HG02970 (cell line): ENCODE results near the gene ARID2.
A peak's percentile ranks its signal among the peaks of the same experiment; 100 is the strongest.

Experiments used
- ATAC-seq: cut with Tn5 transposase; IDR thresholded peaks from one replicate; pipeline ENCODE4 v1.9.1; 2021; ENCODE audit warnings: mild to moderate bottlenecking, moderate library complexity, moderate number of reproducible peaks; ENCODE audit not compliant: unreplicated experiment, low FRiP score

The ARID2 gene

DNA sequence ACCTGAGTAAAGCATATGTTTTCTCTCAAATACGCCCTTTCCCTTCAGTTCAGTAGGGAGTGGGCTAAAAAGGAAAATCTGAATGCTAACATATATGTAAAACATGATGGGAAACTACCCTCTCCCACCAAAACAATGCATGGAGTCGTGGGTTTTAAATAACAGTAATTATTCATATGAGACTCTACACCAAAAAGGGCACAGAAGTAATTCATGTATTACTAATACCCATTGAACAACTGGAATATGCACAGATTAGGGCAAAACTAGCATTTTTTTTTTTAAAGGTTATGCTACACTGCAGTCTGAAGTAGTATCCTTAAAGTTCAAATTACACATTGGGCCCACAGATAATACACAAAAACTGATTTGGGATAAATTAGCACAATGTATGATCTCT is 8.1 kb upstream of the ARID2 start:
- ATAC-seq = no peak

DNA sequence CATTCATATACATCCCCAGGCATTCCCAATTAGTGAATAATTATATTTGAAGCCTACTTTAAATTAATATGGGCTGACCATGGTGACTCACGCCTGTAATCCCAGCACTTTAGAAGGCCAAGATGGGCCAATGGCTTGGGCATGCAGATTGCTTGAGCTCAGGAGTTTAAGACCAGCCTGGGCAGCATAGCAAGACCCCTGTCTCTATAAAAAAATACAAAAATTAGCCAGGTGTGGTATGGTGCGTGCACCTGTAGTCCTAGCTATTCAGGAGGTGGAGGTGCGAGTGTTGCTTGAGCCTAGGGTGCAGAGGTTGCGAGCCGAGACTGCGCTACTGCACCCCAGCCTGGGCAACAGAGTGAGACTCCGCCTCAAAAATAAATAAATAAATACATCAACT is 7.6 kb upstream of the ARID2 start:
- no peak for ATAC-seq

DNA sequence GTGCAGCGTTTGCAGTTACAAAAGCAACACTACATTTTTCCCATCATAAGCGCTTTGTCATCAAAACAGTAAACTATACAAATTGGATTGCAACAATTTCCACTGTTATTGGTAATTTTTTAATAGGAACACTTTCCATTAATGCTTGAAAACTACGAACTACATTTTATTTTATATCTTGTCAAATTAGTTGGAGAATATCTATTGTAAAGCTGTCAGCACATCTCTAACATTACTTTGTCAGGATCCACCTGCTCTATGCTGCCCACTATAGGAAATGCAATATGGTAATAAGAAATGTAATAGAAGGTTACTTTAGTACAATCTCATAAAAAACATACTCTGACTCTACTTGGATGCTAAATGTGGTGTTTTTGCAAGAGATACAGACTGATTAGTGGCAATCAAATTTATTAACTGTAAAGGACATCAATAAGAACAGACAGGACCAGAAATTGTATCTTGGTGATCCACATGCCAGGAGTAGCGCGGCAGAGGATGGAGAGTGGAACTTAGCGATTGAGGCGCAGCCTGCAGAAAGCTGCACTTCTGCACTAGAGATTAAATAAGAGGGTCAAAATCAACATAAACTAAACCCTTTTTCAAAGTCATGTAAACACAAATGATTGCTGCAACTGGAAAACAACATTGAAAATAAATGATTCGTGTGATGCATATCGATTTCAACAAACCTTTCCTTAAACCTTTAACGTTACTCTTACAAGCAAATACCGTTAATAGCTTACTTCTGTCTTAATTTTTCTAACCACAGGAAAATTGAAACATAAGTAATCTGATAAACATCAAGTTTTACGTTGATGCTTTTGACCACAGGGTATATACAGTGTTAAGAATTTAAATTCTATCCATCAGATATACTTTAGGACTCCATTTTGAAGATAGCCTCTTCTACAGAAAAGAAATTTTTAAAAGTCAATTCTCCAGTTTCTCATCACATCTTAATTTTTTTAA is 3.6 kb upstream of the ARID2 start:
- ATAC-seq = no peak

DNA sequence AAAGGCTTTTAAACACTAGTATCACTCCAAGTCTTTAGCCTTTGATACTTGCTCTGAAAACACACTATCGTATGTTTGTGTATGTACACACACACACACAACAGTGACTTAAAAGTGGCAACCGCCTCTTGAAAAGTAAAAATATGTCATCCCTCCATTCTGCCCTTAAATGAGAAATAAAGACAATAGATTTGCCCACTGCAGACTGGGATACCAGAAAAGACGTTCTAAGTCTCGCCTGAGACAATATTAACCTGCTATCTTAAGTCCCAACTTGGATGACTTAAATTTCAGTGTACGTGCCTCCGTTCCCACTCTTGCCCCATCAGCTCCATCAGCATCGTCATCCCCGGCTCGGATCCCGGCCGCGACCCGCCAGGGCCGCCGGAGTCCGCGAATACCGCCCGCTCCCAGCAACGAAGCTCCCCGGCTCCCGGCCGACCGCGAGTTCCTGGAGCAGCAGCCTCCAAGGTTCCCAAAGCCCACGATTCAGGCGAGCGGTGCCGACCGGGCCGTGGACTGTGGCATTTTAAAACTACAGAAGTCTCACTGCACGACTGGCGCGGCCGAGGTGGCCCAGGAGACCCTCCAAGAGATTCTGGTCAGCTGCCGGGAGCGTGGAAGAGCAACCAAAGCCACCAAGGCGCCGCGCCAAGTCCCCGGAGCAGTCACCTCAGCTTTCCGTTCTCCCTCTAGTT is 2.8 kb upstream of the ARID2 start:
- no peak for ATAC-seq

DNA sequence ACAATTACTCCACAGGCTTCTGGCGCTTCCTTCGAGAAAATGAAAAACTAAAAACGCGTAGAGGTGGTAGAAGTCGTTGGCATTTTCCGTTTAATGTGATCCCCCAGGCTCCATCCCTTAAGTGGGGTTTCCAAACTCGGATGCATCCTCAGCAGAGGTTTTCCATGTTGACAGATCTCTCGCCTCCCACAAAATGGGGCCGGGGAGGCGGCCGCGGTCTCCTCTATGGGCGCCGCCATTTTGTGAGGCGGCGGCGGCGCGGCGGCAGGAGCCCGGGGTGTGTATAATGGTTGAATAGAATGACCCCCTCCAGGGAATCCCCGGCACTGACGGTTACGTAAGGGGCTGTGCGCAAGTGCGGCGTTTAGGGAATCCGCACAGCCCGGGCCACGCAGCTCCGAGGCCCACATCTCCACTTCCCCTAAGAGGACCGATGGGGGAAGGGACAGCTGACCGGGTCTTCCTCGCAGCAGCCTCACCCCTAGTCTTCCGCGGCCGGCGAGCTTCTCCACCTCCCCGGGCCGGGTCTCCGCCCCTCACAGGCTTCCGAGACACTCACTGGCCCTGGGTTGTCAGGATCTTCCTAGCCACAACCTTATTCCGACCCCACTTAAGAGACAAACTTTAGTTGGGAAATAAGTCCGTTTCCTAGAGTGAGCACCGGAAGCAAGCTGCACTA is 2.1 kb upstream of the ARID2 start:
- ATAC-seq = peak; percentile 55

DNA sequence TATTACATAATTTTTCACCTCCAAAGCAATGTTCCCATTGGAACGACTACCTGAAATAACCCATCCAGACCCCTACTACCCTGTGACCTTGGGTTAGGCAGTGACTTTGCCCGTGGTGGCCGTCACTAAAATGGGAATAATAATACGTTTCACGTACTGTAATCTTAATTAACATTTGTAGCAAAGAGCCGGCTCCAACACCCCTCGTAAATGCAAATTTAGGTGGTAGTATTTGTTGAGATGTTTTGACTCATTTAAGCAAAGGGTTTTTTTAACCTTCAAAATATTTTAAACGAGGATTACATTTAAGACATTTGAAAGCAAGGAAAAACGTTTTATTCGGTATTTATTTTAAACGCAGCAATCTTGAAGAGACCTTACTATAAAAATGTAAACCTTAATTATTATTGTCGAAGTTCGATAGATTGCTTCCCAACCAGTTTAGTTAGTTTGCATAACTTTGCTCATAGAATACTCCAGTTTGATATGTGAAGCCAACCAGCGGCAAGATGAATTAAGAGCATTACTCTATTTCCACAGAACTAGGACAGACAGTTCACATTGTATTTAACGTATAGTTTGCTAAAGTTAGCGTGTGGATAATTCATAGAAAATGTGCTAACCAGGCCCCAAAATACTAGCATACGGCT is 1.4 kb upstream of the ARID2 start:
- ATAC-seq = no peak

DNA sequence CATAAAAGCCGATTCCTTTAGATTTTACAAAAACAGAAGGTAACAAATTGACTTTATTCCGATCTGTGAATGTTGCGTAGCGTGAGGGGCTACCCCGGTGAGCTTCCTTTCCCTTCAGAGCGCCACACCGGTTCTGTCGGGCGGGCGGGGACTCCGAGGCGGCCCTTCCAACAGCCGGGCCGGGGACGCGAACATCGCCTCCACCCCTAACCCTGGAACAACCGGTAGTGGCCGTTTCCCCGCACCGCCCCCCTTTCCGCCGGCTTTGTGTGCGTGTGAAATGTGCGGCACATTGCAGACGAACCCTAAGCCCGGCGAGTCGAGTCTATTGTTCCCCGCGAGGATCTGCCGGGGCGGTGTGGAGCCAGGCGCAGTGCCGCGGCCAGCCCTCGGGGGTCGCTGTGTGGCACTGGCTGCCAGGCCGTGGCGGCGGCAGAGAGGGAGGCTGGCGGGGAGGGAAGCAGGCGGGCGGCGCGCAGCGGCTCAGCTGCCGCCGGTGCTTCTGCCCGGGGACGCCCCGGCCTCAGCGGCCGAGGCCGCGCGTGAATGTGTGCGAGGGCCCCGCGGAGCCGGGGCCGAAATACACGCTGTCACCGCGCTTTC is 775 bp upstream of the ARID2 start:
- peak; percentile 60 for ATAC-seq

DNA sequence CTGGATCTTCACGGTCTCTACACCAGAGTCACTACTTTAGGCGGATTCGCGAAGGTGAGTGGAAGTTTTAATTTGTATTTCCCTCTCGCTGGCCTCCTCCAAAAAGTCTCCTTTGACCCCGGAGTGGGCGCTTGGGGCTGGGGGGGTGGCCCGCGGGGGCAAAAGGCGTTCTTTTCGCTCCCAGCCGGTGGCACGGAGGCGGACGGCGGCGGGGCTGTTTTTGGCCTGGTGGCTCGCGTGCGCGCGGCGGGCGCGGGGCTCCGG is 510 bp downstream of the ARID2 start:
- no peak for ATAC-seq

DNA sequence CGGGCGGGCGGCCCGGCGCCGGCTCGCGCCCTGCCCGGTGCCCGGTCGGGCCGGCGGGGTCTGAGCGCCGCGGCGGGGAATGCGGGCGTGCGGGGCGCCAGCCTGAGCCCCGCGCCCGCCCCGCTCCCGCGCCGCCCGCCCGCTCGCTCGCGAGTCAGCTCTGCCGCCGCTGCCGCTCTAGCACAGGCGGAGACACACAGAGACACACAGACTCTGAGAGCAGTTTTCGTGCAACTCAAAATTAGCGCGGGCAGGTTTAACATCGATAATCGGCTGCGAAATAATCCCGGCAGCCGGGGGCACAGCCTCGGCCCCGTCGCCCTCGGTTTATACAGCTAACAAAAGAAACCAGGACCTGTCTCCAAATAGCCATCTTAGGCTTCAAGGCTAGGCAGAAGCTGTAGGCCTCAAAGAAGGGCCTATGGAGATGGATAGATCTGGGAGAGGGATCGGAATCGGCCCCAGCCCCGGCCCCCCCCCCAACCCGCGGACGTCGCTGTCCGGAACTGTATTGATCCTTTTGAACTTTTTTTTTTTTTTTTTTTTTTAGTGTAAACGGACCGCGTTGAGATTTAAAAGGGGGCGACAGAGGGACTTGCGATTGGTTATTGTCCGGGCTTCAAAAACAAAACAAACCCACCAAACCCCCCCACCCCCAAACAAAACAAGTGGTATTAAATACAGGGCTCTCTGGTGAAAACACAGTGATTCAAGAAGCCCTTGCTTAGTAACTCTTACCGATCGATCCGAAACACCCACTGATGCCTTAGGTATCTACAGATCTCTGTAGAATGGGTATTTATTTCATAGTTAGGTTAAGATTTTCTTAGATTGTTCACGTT is 1.1 kb downstream of the ARID2 start:
- no peak for ATAC-seq

DNA sequence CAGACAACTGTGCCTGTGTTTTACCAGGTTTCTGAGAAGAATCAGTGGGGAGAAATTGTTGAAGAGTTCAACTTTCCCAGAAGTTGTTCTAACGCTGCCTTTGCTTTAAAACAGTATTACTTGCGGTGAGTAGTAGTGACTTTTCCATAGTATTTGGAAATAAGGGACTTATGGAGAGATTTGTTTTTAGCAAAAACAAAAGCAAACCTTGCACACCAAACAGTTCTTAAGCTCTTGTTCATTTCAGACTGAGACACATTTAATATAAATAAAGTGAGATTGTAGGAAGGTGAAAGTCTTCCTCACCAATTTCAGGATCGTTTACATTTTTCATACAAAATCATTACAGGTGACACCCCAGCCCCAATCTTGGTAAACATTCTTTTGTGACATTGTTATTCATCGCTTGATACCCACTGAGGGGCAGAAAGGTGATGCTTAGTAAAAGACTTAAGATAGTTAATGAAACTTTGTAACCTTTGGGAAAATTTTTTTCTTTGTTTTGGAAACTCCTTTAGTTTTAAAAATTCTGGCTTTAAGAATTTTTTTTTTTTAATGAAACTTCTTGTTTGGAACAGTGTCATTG is 1.8 kb downstream of the ARID2 start:
- no peak for ATAC-seq

DNA sequence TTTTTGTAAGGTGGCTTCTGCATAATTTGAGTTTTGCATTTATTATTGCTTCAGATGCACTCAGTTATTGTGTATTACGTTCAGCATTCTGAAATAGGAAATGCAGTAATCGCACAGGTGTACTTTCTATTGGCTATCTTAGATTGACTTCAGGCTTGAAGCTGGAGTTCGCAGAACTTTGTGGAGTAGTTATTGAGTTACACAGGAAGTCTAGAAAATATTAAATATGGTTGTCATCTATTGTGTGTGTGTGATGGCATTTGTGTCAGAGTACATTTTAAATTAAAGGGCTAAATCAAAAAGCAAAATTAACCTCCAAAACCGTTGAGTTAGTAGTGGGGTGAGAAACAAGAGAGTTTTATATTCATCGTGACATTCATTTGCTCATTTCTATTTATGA is 2.7 kb downstream of the ARID2 start:
- ATAC-seq = no peak

DNA sequence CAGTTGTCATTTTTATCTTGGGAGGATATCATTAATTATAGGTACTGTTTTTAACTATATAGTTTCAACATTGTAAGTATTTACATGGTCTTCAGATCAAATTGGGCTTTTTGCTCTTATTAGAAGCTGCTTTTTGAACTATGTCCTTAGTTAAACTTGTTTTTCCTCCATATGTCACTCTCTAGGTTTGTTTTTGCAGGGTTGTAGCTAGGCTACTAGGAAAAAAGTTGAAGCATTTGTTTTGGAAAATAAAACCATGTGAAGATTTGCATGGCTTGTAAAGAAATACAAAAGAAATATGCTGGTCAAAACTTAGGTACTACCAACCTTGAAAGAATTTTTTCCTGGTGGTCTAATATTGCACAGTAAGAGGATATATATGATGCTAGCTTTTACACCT is 3.4 kb downstream of the ARID2 start:
- ATAC-seq = no peak

DNA sequence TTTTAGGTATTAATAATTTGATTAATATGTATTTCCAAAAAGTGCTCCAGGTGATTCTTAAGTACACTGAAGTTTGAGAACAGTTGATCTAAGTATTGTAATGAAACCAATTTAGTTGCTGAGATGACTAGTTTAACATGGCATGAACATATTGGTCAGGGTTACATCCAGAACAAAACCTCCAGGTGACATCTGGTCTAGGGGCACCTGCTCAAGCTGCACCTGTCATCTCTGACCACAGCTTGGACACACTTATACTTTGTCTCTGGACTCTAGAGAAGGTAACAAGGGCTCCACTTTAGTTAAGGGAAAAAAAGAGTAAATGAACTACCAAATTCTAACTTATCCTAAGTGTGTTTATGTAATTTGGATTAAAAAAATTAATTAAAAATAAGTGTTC is 8.1 kb downstream of the ARID2 start:
- no peak for ATAC-seq

DNA sequence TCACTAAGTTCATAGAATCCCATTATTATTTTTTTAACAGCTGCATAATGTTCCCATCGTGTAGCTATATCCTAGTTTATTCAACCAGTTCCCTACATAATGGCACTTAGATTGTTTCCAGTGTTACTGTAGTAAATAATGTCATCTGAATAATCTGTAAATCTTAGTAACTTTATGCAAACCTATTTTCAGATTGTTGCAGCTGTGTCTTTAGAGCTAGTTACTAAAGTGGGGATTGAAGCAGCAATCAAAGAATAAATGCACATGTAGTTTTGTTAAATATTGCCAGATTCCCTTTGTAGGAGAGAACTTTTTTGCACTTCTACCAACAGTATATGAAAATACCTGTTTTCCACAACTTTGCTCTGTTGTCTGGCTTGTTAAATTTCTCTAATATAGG is 13.1 kb downstream of the ARID2 start:
- ATAC-seq = no peak

DNA sequence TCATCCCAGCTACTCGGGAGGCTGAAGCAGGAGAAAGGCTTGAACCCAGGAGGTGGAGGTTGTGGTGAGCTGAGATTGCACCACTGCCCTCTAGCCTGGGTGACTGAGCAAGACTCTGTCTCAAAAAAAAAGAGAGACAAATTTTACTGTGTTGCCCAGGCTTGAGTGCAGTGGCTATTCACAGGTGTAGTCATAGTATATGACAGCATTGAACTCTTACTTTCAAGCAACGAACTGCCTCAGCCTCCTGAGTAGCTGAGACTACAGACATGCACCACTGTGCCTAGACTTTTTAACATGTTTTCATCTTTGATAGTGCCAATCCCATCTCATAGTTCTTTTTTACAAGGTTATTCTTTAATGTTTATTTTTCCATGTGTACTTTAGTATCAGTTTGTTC is 13.7 kb downstream of the ARID2 start:
- ATAC-seq = no peak

DNA sequence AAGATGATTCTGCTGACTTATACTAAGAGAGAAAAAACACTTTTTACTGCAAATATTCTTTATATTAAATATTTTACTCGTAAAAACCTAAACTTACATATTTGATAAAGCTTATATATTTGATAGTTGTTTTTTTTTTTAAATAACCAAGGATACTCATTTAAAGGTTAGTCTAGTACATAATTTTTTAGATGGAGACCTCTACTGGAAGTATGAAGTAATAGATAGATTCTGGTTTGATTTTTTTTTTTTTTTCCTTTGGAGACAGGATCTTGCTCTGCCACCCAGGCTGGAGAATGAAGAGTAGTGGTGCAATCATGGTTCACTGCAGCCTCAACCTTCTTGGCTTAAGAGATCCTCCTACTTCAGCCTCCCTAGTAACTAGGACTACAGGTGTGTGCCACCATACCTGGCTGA is 16.4 kb downstream of the ARID2 start:
- ATAC-seq = no peak

DNA sequence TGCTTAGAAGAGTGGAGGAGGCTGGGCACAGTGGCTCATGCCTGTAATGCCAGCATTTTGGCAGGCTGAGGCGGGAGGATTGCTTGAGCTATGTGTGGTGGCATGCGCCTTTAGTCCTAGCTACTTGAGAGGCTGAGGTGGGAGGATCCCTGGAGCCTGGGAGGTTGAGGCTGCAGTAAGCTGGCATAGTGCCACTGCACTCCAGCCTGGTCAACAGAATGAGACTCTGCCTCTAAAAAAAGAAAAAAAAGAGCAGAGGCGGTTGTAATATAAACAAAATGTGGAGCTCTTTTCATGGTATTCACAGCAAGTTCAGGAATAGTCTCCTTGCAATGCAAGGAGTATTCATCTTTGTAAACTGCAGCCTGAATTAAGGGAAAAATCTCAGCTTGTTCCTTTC is 27.2 kb downstream of the ARID2 start:
- no peak for ATAC-seq

DNA sequence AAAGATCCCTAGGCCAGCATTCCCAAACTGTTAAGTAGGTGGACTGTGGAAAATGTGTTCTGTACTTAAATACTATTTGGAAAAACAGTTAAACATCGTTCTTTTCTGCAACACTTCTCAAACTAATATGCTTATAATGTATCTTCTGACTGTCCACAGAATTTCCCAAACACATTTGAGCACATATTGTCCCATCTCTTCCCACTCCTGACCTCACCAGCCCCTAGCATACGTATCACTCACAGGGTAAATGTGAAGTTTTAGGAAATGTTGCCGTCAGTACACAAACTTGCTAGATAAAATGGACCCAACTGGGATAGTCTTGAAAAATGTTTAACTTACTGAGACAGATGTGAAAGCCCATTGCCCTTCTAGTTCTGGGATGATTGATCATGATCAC is 27.7 kb downstream of the ARID2 start:
- no peak for ATAC-seq

DNA sequence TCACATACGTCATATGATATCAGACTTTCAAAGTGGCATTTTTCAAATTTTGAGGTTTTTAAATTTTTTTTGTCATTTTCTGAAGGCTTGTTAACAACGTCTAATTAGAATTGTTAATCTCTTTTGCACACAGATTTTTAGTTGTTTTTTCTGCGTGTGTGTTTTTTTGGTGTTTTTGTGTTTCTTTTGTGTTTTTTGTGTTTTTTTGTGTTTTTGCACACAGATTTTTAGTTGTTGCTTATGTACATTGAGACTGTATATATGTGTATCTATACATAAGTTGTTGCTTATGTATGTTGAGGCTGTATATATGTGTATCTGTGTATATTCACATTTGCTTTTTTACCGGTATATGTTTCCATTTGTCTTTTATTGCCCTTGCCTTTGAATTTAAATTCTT is 30.8 kb downstream of the ARID2 start:
- no peak for ATAC-seq
